Measurements from ENCODE around the gene ASB7. TPM values are rescaled to one million over a fixed set of nuclear protein-coding genes. Genes with fewer than 3 reads are reported as not detected.

Gene ASB7
- total RNA-seq, 1 donor from 2014 or later: 14.6 TPM

GRCh38 chr15:100650685-100651084 lies 48.3 kb downstream of the ASB7 start:
- peaks cover 13% of the 10 kb centered on the region for H3K4me1 Mint-ChIP-seq (ENCODE audit: unreplicated experiment)
- no peaks in the 10 kb centered on the region for H3K27me3 Mint-ChIP-seq
- peaks cover 4% of the 10 kb centered on the region for H3K36me3 Mint-ChIP-seq
- H3K9me3 Mint-ChIP-seq: no peaks in the 10 kb centered on the region
- no peak overlapping the region for H3K27ac Mint-ChIP-seq
- DNase-seq (ENCODE audit: extremely low spot score, unreplicated experiment): no peak
- H3K4me3 Mint-ChIP-seq: no peak overlapping the region
- TF ChIP-seq, protein P1, sequence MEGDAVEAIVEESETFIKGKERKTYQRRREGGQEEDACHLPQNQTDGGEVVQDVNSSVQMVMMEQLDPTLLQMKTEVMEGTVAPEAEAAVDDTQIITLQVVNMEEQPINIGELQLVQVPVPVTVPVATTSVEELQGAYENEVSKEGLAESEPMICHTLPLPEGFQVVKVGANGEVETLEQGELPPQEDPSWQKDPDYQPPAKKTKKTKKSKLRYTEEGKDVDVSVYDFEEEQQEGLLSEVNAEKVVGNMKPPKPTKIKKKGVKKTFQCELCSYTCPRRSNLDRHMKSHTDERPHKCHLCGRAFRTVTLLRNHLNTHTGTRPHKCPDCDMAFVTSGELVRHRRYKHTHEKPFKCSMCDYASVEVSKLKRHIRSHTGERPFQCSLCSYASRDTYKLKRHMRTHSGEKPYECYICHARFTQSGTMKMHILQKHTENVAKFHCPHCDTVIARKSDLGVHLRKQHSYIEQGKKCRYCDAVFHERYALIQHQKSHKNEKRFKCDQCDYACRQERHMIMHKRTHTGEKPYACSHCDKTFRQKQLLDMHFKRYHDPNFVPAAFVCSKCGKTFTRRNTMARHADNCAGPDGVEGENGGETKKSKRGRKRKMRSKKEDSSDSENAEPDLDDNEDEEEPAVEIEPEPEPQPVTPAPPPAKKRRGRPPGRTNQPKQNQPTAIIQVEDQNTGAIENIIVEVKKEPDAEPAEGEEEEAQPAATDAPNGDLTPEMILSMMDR (conservative IDR thresholded peaks at IDR 0.05): no peak

- no peak overlapping the region for H3K4me3 Mint-ChIP-seq
- no peak for DNase-seq (ENCODE audit: extremely low spot score, unreplicated experiment)
Observed at GRCh38 chr15:100651253-100651652, 48.9 kb downstream of the ASB7 start.

GRCh38 chr15:100652116-100652515 lies 49.7 kb downstream of the ASB7 start:
- H3K27ac Mint-ChIP-seq: no peak overlapping the region
- H3K9me3 Mint-ChIP-seq: no peaks in the 10 kb centered on the region
- no peak overlapping the region for H3K4me3 Mint-ChIP-seq
- no peak for DNase-seq (ENCODE audit: extremely low spot score, unreplicated experiment)
- TF ChIP-seq, protein P1 (conservative IDR thresholded peaks at IDR 0.05): no peak
- H3K4me1 Mint-ChIP-seq (ENCODE audit: unreplicated experiment): peaks cover 13% of the 10 kb centered on the region
- peaks cover 4% of the 10 kb centered on the region for H3K36me3 Mint-ChIP-seq
- H3K27me3 Mint-ChIP-seq: no peaks in the 10 kb centered on the region

More at GRCh38 chr15:100651253-100651652, 48.9 kb downstream of the ASB7 start:
- TF ChIP-seq, protein P1 (conservative IDR thresholded peaks at IDR 0.05): no peak
- Mint-ChIP-seq H3K9me3 (no peaks in the 10 kb centered on the region), H3K27ac (no peak overlapping the region), H3K4me1 (ENCODE audit: unreplicated experiment) (peaks cover 13% of the 10 kb centered on the region), H3K36me3 (peaks cover 4% of the 10 kb centered on the region), H3K27me3 (no peaks in the 10 kb centered on the region)

DNA sequence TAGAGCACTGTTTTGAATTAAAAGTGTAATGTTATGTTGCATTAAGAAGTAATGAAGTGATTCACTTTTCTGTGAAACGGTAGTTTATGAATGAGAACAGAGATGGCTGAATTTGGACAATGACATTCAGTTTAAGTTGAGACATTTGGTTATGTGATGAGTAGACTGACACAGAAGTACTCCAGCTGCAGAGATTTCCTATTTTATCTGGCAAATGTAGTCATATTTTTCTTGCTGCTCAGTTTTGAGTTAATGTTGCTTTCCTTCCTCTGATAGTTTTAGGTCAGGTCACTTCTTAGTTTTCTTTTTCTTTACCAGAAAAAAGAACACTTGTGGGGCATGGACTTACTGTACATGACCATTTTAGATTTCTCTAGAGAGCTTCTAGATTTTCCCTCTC lies 51.2 kb downstream of the ASB7 start:
- Mint-ChIP-seq H3K27ac (no peak overlapping the region), H3K4me3 (no peak overlapping the region), H3K36me3 (peaks cover 4% of the 10 kb centered on the region), H3K9me3 (no peaks in the 10 kb centered on the region), H3K27me3 (no peaks in the 10 kb centered on the region), H3K4me1 (ENCODE audit: unreplicated experiment) (peaks cover 13% of the 10 kb centered on the region)
- TF ChIP-seq, protein P1 (conservative IDR thresholded peaks at IDR 0.05): no peak
- no peak for DNase-seq (ENCODE audit: extremely low spot score, unreplicated experiment)

DNA sequence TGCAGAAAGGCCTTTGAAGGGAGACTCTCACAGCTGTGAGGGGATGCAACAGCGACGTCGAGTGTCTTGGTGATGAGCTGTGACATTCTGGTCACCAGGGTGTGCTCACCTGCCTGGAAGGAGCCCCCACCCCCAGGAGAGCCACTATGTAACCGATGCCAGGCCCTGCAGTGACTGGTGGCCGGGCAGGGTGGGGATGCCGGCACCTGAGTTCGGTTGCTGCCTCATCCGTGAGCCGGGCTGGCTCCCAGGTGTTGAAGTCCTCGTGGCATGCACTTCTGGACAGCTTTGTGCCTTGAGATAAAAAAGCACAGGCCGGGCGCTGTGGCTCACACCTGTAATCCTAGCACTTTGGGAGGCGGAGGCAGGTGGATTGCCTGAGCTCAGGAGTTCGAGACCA lies 56.5 kb downstream of the ASB7 start:
- Mint-ChIP-seq H3K9me3 (no peaks in the 10 kb centered on the region), H3K27me3 (no peaks in the 10 kb centered on the region), H3K4me3 (no peak overlapping the region), H3K4me1 (ENCODE audit: unreplicated experiment) (peaks cover under 1% of the 10 kb centered on the region), H3K36me3 (no peaks in the 10 kb centered on the region), H3K27ac (no peak overlapping the region)
- no peak for DNase-seq (ENCODE audit: extremely low spot score, unreplicated experiment)
- TF ChIP-seq, protein P1 (conservative IDR thresholded peaks at IDR 0.05): no peak

GRCh38 chr15:100661156-100661555 lies 58.8 kb downstream of the ASB7 start:
- TF ChIP-seq, protein P1 (conservative IDR thresholded peaks at IDR 0.05): no peak
- no peak for DNase-seq (ENCODE audit: extremely low spot score, unreplicated experiment)
- peaks cover 4% of the 10 kb centered on the region for H3K27me3 Mint-ChIP-seq
- H3K9me3 Mint-ChIP-seq: no peaks in the 10 kb centered on the region
- H3K36me3 Mint-ChIP-seq: no peaks in the 10 kb centered on the region
- H3K4me3 Mint-ChIP-seq: no peak overlapping the region
- no peak overlapping the region for H3K27ac Mint-ChIP-seq
- peaks cover 5% of the 10 kb centered on the region for H3K4me1 Mint-ChIP-seq (ENCODE audit: unreplicated experiment)
